SK-N-SH (cell line): ENCODE data around the gene RTN4. TPM values are rescaled to one million over a fixed set of nuclear protein-coding genes. Genes with fewer than 3 reads are reported as not detected.
"Not testable (repeated sequence)": the region's sequence is repeated elsewhere in the genome, so short reads cannot be mapped to it uniquely, and the experiment has no call there.

Source experiments
- CTCF ChIA-PET: fragments of 300-600, 350-600 bp; formaldehyde crosslinking; extraction: SDS; loops from one replicate; lab custom pipeline; 2021; lab: Yijun Ruan, JAX
- POLR2A ChIA-PET: fragments of 350-600 bp; sonication (Branson Sonifier 250); formaldehyde crosslinking; extraction: SDS; loops from one replicate; lab custom pipeline; 2020; ENCODE audit warnings: antibody characterized with exemption, inconsistent platforms; lab: Yijun Ruan, JAX
- DNase-seq: peaks from one replicate; pipeline ENCODE4 v3.0.0; 2012
- H2AFZ ChIP-seq: fragments of 200-600 bp; sonication (generic); 2 replicates; pipeline ENCODE4 v1.8.1; 2016; ENCODE audit warnings: antibody characterized with exemption, mild to moderate bottlenecking, low read depth
- H3F3A ChIP-seq: fragments of 200-600 bp; sonication (generic); replicated peaks from 2 replicates; pipeline ENCODE3; 2016; ENCODE audit warnings: antibody characterized with exemption, mild to moderate bottlenecking; ENCODE audit not compliant: insufficient read depth
- H3K27ac ChIP-seq, 2 experiments: fragments of 200-500 bp in 1 of 2; fragments of 200-600 bp in 1 of 2; sonication (Bioruptor generic) in 1 of 2; sonication (generic), shearing (Covaris generic) in 1 of 2; 2 replicates each; pipeline versions ENCODE4 v1.5.1 to v1.6.1; 2014 to 2016; ENCODE audit warnings: low read depth in 2 of 2, inconsistent platforms in 1 of 2, low read length in 1 of 2, mild to moderate bottlenecking in 1 of 2, mixed read lengths in 1 of 2
- H3K27me3 ChIP-seq: fragments of 200-600 bp; sonication (generic), shearing (Covaris generic); 2 replicates; pipeline ENCODE4 v1.6.1; 2016; ENCODE audit warnings: mixed run types; ENCODE audit not compliant: insufficient read depth
- H3K36me3 ChIP-seq, 2 experiments: fragments of 200-500 bp in 1 of 2; fragments of 200-600 bp in 1 of 2; sonication (Bioruptor generic) in 1 of 2; sonication (generic) in 1 of 2; replicated peaks in 1 of 2; 2 replicates each; pipeline versions ENCODE3 to v1.5.1; 2014 to 2016; ENCODE audit warnings: low read length in 1 of 2, mild to moderate bottlenecking in 1 of 2; ENCODE audit not compliant: insufficient read depth in 2 of 2, control insufficient read depth in 1 of 2
- H3K4me1 ChIP-seq, 2 experiments: fragments of 200-500 bp in 1 of 2; fragments of 200-600 bp in 1 of 2; sonication (Bioruptor generic) in 1 of 2; sonication (generic), shearing (Covaris generic) in 1 of 2; 2 replicates each; pipeline versions ENCODE4 v1.5.1 to v1.6.1; 2014 to 2016; ENCODE audit warnings: low read depth in 1 of 2, low read length in 1 of 2, mixed run types in 1 of 2; ENCODE audit not compliant: insufficient read depth in 2 of 2, control insufficient read depth in 1 of 2
- H3K4me2 ChIP-seq: fragments of 200-600 bp; sonication (generic), shearing (Covaris generic); 2 replicates; pipeline ENCODE4 v1.6.1; 2017; ENCODE audit warnings: mixed run types
- H3K4me3 ChIP-seq, 2 experiments: fragments of 200-500 bp in 1 of 2; fragments of 200-600 bp in 1 of 2; sonication (Bioruptor generic) in 1 of 2; sonication (generic), shearing (Covaris generic) in 1 of 2; 2 replicates each; pipeline versions ENCODE4 v1.5.1 to v1.8.1; 2014 to 2016; ENCODE audit warnings: low read depth in 2 of 2, inconsistent platforms in 1 of 2, low read length in 1 of 2, mild to moderate bottlenecking in 1 of 2, mixed read lengths in 1 of 2, moderate library complexity in 1 of 2
- H3K79me2 ChIP-seq: fragments of 200-600 bp; sonication (generic); 2 replicates; pipeline ENCODE4 v1.8.1; 2017; ENCODE audit warnings: mild to moderate bottlenecking; ENCODE audit not compliant: insufficient read depth
- H3K9ac ChIP-seq: fragments of 200-600 bp; sonication (generic); 2 replicates; pipeline ENCODE4 v1.6.1; 2017; ENCODE audit warnings: mixed run types
- H3K9me2 ChIP-seq: fragments of 200-600 bp; sonication (generic); 2 replicates; pipeline ENCODE4 v1.6.1; 2017; ENCODE audit warnings: mixed run types
- H3K9me3 ChIP-seq: fragments of 200-600 bp; sonication (generic); 2 replicates; pipeline ENCODE4 v1.6.1; 2017; ENCODE audit warnings: mixed run types, mild to moderate bottlenecking, moderate library complexity
- H4K20me1 ChIP-seq: fragments of 200-600 bp; sonication (generic); 2 replicates; pipeline ENCODE4 v1.6.1; 2017; ENCODE audit warnings: mild to moderate bottlenecking, mixed run types; ENCODE audit not compliant: insufficient read depth
- CHD2 ChIP-seq: fragments of 150-350 bp; IDR thresholded peaks from 2 replicates; pipeline ENCODE4 v1.6.1; 2018; ENCODE audit warnings: low read length; ENCODE audit not compliant: partially characterized antibody
- ELF1 ChIP-seq: IDR thresholded peaks from 2 replicates; pipeline ENCODE4 v1.4.0; 2012
- EZH2phosphoT487 ChIP-seq: fragments of 200-600 bp; sonication (generic); IDR thresholded peaks from 2 replicates; pipeline ENCODE4 v1.6.1; 2017; ENCODE audit warnings: low read depth, mixed run types, mild to moderate bottlenecking, antibody characterized with exemption, moderate library complexity, borderline replicate concordance
- FOSL2 ChIP-seq: IDR thresholded peaks from 2 replicates; pipeline ENCODE4 v1.4.0; 2012; ENCODE audit warnings: low read depth, mild to moderate bottlenecking, moderate library complexity, borderline replicate concordance
- FOXM1 ChIP-seq: IDR thresholded peaks from 2 replicates; pipeline ENCODE4 v1.4.0; 2012; ENCODE audit warnings: low read depth, mild to moderate bottlenecking
- GABPA ChIP-seq: IDR thresholded peaks from 2 replicates; pipeline ENCODE4 v1.4.0; 2012; ENCODE audit warnings: low read depth, mild to moderate bottlenecking
- IRF3 ChIP-seq: fragments of 150-350 bp; IDR thresholded peaks from 2 replicates; pipeline ENCODE4 v1.6.1; 2016; ENCODE audit warnings: mild to moderate bottlenecking, low read depth, low read length
- JUND ChIP-seq: IDR thresholded peaks from 2 replicates; pipeline ENCODE4 v1.4.0; 2012
- MEF2A ChIP-seq: IDR thresholded peaks from 2 replicates; pipeline ENCODE4 v1.4.0; 2012; ENCODE audit warnings: low read depth, borderline replicate concordance
- NRF1 ChIP-seq: IDR thresholded peaks from 2 replicates; pipeline ENCODE4 v1.6.1; 2012; ENCODE audit warnings: low read depth, mild to moderate bottlenecking, low read length
- POLR2AphosphoS5 ChIP-seq: IDR thresholded peaks from 2 replicates; pipeline ENCODE4 v1.6.1; 2012; ENCODE audit warnings: low read depth, low read length
- RFX5 ChIP-seq: IDR thresholded peaks from 2 replicates; pipeline ENCODE4 v1.6.1; 2012; ENCODE audit warnings: mild to moderate bottlenecking, improper control_type of control experiment, low read length
- SMC3 ChIP-seq: IDR thresholded peaks from 2 replicates; pipeline ENCODE4 v1.6.1; 2012; ENCODE audit warnings: low read depth, low read length, improper control_type of control experiment
- TEAD4 ChIP-seq: IDR thresholded peaks from 2 replicates; pipeline ENCODE4 v1.4.0; 2012; ENCODE audit warnings: mild to moderate bottlenecking, borderline replicate concordance; ENCODE audit not compliant: insufficient read depth
- USF1 ChIP-seq: IDR thresholded peaks from 2 replicates; pipeline ENCODE4 v1.4.0; 2012; ENCODE audit warnings: low read depth, borderline replicate concordance
- YY1 ChIP-seq: IDR thresholded peaks from 2 replicates; pipeline ENCODE4 v1.4.0; 2012; ENCODE audit warnings: low read depth, mild to moderate bottlenecking
- WGBS: methylation state at CpG from one replicate; pipeline ENCODE4 v1.1.6; 2017; ENCODE audit warnings: low lambda C conversion rate; 5-methylcytosine and 5-hydroxymethylcytosine counted together
- polyA plus RNA-seq, 3 experiments: library from polyadenylated mRNA; depleted of rRNA; stranded (reverse); fragments of >200 nt; gene quantifications; 2 replicates each; pipeline ENCODE4 v1.2.3, GENCODE V29; 2012
- TF ChIP-seq, protein P1 (sequence below): IDR thresholded peaks from 2 replicates; pipeline ENCODE4 v1.4.0; 2012; ENCODE audit warnings: low read depth, borderline replicate concordance
- TF ChIP-seq, protein P2 (sequence below): fragments of 200-600 bp; sonication (generic); IDR thresholded peaks from 2 replicates; pipeline ENCODE4 v1.6.1; 2017; ENCODE audit warnings: antibody characterized with exemption, mild to moderate bottlenecking, moderate library complexity

Gene RTN4
- polyA plus RNA-seq, 1 of the 3 experiments (the other 2 are of a cell fraction) = 315 TPM

DNA sequence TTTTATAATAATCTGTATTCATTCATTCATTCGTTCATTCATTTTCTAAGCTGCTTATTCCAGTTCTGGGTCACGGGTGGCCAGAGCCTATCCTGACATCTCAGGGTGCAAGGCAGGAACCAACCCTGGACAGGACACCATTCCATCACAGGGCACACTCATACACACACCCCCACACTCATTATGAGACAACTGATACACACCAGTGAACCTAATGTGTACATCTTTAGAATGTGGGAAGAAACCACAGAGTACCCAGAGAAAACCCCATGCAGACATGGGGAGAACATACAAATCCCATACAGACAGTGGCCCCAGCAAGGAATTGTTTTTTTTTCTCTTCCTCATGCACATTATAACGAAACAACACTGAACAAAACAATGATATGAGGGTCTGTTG is 54.7 kb downstream of the RTN4 start:
- POLR2A ChIA-PET = no interaction called here
- H3K4me2 ChIP-seq = no peak overlapping the region
- TF ChIP-seq USF1 (no peak), JUND (no peak), TEAD4 (no peak), IRF3 (no peak), NRF1 (no peak), RFX5 (no peak), SMC3 (no peak), GABPA (no peak), EZH2phosphoT487 (no peak), MEF2A (no peak), YY1 (no peak), CHD2 (no peak), ELF1 (no peak), POLR2AphosphoS5 (no peak), FOXM1 (no peak), FOSL2 (no peak)
- TF ChIP-seq, protein P1, sequence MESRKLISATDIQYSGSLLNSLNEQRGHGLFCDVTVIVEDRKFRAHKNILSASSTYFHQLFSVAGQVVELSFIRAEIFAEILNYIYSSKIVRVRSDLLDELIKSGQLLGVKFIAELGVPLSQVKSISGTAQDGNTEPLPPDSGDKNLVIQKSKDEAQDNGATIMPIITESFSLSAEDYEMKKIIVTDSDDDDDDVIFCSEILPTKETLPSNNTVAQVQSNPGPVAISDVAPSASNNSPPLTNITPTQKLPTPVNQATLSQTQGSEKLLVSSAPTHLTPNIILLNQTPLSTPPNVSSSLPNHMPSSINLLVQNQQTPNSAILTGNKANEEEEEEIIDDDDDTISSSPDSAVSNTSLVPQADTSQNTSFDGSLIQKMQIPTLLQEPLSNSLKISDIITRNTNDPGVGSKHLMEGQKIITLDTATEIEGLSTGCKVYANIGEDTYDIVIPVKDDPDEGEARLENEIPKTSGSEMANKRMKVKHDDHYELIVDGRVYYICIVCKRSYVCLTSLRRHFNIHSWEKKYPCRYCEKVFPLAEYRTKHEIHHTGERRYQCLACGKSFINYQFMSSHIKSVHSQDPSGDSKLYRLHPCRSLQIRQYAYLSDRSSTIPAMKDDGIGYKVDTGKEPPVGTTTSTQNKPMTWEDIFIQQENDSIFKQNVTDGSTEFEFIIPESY = no peak
- TF ChIP-seq, protein P2, sequence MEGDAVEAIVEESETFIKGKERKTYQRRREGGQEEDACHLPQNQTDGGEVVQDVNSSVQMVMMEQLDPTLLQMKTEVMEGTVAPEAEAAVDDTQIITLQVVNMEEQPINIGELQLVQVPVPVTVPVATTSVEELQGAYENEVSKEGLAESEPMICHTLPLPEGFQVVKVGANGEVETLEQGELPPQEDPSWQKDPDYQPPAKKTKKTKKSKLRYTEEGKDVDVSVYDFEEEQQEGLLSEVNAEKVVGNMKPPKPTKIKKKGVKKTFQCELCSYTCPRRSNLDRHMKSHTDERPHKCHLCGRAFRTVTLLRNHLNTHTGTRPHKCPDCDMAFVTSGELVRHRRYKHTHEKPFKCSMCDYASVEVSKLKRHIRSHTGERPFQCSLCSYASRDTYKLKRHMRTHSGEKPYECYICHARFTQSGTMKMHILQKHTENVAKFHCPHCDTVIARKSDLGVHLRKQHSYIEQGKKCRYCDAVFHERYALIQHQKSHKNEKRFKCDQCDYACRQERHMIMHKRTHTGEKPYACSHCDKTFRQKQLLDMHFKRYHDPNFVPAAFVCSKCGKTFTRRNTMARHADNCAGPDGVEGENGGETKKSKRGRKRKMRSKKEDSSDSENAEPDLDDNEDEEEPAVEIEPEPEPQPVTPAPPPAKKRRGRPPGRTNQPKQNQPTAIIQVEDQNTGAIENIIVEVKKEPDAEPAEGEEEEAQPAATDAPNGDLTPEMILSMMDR = no peak
- no peaks in the 10 kb centered on the region for H3K27me3 ChIP-seq
- no peaks in the 10 kb centered on the region for H3K9me2 ChIP-seq
- peaks cover 21 to 27% of the 10 kb centered on the region in 2 experiments; a peak in 3 of 4 replicates for H3K4me1 ChIP-seq
- CTCF ChIA-PET = interaction anchor here (1.5 kb wide), 1 partner anchor 19 kb away, joined by 3 read pairs; no protein-coding TSS in a partner anchor
- H3K9me3 ChIP-seq = no peaks in the 10 kb centered on the region
- no peak overlapping the region for H3K4me3 ChIP-seq
- no peak for DNase-seq
- H3F3A ChIP-seq = peaks cover 52% of the 10 kb centered on the region
- 96% methylated on average over 3 of the region's 3 CpGs for WGBS
- H3K79me2 ChIP-seq = peaks cover 100% of the 10 kb centered on the region
- H3K36me3 ChIP-seq = peaks cover 7 to 22% of the 10 kb centered on the region in 2 experiments
- H3K9ac ChIP-seq = no peak overlapping the region
- H2AFZ ChIP-seq = no peak overlapping the region
- H3K27ac ChIP-seq = no peak overlapping the region; a peak in 1 of 4 replicates
- H4K20me1 ChIP-seq = peaks cover 100% of the 10 kb centered on the region

- H3K4me3 ChIP-seq, DNase-seq, H3K9ac ChIP-seq, H3K9me2 ChIP-seq, CTCF ChIA-PET, H3K4me2 ChIP-seq, H2AFZ ChIP-seq, H3K27ac ChIP-seq, H3K27me3 ChIP-seq, POLR2A ChIA-PET, H3K9me3 ChIP-seq: not testable (repeated sequence)
- Histone ChIP-seq H4K20me1 (peaks cover 100% of the 10 kb centered on the region), H3K4me1 (peaks cover 7 to 18% of the 10 kb centered on the region in 2 experiments; a peak in 3 of 4 replicates), H3F3A (peaks cover 32% of the 10 kb centered on the region), H3K36me3 (peaks cover 26 to 34% of the 10 kb centered on the region in 2 experiments), H3K79me2 (peaks cover 100% of the 10 kb centered on the region)
- WGBS = 95% methylated on average over 19 of the region's 19 CpGs
These were observed 59.6 kb downstream of the RTN4 start for GRCh38 chr2:54990694-54991093.
